GM19193 (cell line): Measurements from ENCODE around the gene TMPRSS4.

Source experiments
- POLR2A ChIP-seq: IDR thresholded peaks from 4 replicates; pipeline ENCODE4 v1.6.1; 2011; ENCODE audit not compliant: insufficient read depth, insufficient read length; ENCODE audit errors: extremely low read depth

TMPRSS4 gene

GRCh38 chr11:118128721-118129470, 52.0 kb downstream of the TMPRSS4 start:
- no peak for TF ChIP-seq POLR2A

DNA sequence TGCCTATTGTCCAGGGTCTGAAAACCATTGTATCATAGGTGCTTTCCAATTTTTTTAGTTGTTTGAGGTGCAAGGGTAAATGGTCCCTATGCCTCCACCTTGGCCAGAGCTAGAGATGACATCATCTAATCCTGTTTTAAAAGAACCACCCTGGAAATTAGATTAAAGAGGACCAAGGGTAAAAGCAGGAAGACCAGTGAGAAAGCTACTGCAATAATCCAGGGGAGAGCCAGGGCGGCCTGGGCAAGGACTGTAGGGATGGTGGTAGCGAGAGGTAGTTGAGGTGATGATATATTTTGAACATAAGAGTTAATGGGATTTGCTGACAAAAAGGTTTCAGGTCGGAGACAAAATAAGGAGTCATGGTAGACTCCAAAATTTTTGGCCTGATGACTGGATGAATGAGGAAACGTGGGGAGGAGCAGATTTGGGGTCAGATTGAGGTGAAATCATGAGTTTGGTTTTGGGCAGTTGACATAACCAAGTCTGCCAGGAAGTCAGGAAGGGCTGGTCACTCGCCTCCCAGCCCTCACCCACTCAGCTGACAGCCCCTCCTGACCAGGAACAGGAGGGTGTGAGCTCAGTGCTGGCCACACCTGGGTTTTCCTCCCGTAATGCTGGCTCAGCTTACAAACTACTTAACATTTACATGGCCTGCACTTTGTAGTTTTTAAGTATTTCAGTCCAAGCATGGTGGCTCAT, 52.7 kb downstream of the TMPRSS4 start:
- TF ChIP-seq POLR2A = no peak

- TF ChIP-seq POLR2A = no peak
These were observed 55.7 kb downstream of the TMPRSS4 start for GRCh38 chr11:118132385-118133151.

- TF ChIP-seq POLR2A = no peak
These were observed 56.9 kb downstream of the TMPRSS4 start for GRCh38 chr11:118133816-118134215.

DNA sequence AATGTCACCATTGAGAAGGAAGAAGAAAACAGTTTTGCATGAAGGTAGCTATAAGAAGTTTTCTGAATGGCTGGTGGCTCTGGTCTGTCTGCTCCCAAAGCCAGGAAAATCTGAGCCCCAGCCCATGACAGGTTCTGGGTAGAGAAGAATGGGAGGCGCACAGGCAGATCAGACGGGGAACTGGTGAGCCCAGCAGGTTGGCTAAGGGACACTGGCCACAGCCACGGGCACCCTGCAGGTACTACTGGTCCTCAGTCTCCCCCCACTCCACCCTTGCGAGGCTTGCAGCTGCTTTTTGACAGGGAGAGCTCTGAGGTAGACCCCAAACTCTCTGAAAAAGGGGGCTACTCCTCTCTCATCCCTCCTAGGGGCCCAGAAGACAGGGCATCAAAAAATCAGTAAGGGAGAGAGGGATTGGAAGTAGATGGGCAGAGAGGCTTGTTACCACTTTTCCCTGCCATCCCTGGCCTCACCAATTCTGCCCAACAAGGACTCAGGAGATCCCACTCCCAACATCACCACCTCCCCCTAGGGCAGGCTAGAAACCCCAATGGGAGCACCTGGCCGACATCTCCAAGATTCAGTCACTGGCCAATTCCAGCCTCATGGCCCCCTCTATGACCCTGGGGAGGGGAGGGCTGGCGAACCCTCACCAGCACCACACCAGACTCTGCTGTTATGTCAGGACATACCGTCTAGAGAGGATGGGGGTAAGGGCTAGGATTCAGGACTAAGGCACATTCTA, 58.3 kb downstream of the TMPRSS4 start:
- no peak for TF ChIP-seq POLR2A

DNA sequence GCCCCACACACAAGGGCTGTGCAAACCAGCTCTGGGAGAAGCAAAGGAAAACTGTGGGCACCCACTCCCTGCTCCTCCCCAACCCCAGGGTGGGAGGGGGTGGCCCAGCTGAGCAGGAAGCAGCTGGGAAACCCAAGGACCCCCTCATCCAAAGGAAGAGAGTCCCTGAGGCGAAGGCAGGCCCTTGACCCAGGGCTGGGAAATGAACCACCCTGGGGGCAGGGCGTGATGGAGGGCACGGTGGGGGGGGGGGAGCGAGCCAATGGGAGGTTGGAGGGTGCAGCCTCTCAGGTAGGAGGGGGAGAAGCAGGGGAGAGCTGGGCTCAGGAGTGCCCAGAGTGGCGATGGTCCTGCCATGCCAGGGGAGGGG, 58.9 kb downstream of the TMPRSS4 start:
- no peak for TF ChIP-seq POLR2A

DNA sequence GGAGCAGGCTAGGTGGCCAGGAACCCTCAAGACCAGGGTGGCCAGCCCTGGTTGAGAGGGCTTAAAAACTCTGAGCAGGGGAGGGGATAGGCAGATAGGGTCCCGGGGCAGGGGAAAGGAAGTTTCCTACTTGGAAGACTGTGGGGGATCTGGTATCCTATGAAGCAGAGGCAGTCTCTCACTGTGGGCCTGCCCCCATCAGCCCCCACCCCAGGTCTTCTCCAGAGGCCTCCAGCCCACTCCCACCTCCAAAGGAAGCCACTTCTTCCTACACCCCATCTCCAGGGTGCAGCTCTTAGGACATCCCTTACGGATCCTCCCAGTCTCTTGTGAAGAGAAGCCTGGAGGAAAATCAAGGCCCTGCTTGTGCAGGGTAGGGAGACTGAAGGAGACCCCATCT, 59.5 kb downstream of the TMPRSS4 start:
- TF ChIP-seq POLR2A = no peak

GRCh38 chr11:118136801-118137200, 59.9 kb downstream of the TMPRSS4 start:
- TF ChIP-seq POLR2A = no peak

- TF ChIP-seq POLR2A = no peak
These were observed 62.1 kb downstream of the TMPRSS4 start for GRCh38 chr11:118138839-118139420.

GRCh38 chr11:118139578-118139977, 62.7 kb downstream of the TMPRSS4 start:
- no peak for TF ChIP-seq POLR2A

DNA sequence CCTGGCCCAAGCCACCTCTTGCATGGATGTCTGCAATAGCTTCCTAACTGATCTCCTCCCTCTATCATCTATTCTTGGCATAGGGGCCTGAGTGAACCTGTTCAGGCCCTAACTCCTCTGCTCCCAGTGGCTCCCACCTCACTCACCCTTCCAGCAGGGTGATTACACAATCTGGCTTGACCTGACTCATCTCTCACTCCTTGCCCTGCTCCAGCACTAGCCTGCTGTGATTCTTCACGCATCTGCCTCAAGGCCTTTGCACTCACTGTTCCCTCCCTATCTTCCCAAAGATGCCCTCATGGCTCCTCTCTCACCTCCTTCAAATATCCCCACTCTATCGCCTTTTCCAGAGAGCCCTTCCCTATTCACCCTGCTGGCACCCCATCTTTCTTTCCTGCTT, 65.2 kb downstream of the TMPRSS4 start:
- TF ChIP-seq POLR2A = no peak

DNA sequence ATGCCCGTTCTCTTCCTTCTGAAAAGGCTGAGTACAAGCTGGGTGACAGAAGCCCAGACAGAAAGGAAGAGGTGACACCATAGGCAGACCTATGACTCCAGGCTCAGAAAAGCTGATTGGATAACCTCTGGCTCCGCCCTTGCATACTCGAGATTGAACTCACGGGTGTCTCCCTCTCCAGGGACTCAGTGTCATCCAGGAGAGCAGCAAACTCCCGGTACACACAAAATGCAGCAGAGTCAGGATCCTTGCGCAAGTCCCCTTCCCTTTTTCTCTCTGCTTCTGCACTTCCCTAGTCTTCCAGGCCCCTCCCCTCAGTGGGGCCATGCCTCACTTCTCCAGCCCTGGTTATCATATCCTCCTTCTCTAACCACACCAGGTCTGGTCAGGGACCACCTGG, 65.9 kb downstream of the TMPRSS4 start:
- TF ChIP-seq POLR2A = no peak

DNA sequence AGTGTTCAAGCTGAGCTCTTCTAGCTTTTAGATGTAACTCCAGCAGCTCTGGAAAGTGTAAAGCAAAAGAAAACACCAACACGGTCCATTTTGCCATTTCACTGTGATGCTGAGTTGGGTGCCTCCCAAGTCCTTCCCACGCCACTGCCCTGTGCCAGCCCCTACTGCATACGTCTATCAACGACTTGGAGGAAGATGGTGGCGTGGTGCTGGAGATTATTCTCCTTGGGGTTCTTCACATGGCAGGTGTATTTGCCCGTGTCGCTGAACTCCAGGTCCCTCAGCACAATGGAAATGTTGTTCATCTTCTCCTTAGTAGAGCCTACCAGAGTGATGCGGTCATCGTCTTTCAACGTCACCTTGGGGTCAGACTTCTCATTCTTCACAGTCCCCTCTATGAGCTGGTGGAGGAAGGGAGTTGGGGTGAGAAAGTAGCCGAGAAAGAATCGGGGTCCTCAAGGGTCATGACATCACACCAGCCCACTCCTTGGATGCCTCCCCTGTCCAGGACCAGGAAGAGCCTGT, 66.8 kb downstream of the TMPRSS4 start:
- TF ChIP-seq POLR2A = no peak

DNA sequence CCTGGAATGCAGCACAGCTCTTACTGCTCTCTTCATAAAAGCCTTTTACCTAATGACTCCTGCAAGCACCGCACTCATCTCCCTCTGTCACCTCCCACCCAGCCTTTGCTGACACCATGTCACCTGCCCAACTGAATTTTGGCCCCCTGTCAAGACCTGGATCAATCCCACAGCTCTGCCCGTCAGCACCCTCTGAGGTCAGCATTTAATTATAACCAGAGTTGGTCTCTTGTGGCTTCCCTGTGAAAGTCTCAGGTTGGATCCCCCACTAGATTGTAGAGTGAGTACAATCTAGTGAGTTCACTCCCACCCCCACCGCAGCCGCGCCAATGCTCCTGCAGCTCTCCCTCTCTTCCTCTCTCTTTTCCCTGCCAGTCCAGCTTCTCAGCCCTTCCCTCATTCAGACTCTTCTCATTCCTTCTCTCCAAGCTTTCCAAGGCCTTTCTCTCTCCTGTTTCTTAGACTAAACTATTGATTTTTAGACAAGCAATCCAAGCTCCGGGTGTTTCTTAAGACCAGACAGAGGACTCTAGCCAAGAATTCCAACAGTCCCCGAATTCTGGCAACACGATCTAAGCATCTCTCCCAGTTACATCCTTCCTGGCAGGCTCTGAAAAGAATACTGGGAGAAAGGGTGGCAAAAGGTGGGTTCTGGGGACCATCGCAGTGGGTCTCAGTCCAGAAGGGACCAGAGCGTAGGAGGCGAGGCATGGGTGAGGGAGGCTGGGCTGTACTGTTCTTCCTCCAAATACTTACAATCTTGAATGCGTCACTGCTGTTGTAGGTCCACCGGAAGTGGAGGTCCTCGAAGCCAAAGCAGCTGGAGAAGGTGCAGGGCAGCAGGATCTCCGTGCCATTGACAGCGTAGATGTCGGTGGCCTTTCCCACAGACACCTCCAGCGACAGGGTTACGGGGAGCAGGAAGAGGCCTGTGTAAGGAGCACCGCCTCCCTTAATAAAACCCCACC, 67.7 kb downstream of the TMPRSS4 start:
- no peak for TF ChIP-seq POLR2A
